HG02610 (cell line): ENCODE measurements around the gene BARHL2.

Source experiments
- ATAC-seq: cut with Tn5 transposase; IDR thresholded peaks from one replicate; pipeline ENCODE4 v1.9.1; 2021; ENCODE audit warnings: mild to moderate bottlenecking, moderate library complexity; ENCODE audit not compliant: unreplicated experiment

BARHL2 gene

GRCh38 chr1:90716552-90717355 is at the start of gene BARHL2:
Gene BARHL2 (minus strand): TSS chr1:90717302. CDS start chr1:90717195, 107 bp downstream.
- no peak for ATAC-seq

- no peak for ATAC-seq
Observed at GRCh38 chr1:90763930-90764329, 46.8 kb upstream of the BARHL2 start.

- no peak for ATAC-seq
Observed at GRCh38 chr1:90763506-90763905, 46.4 kb upstream of the BARHL2 start.

GRCh38 chr1:90761781-90762589 is 44.9 kb upstream of the BARHL2 start:
- no peak for ATAC-seq

GRCh38 chr1:90761156-90761555 is 44.1 kb upstream of the BARHL2 start:
- no peak for ATAC-seq

GRCh38 chr1:90753556-90753955 is 36.5 kb upstream of the BARHL2 start:
- no peak for ATAC-seq

- no peak for ATAC-seq
Observed at GRCh38 chr1:90748668-90749067, 31.6 kb upstream of the BARHL2 start.

- ATAC-seq = no peak
Observed at GRCh38 chr1:90746857-90747256, 29.8 kb upstream of the BARHL2 start.

GRCh38 chr1:90745972-90746371 is 28.9 kb upstream of the BARHL2 start:
- no peak for ATAC-seq

- ATAC-seq = no peak
Observed at GRCh38 chr1:90732136-90732535, 15.0 kb upstream of the BARHL2 start.

- no peak for ATAC-seq
Observed at GRCh38 chr1:90731382-90732050, 14.4 kb upstream of the BARHL2 start.

GRCh38 chr1:90730243-90731022 is 13.3 kb upstream of the BARHL2 start:
- ATAC-seq = no peak

GRCh38 chr1:90729504-90730242 is 12.6 kb upstream of the BARHL2 start:
- no peak for ATAC-seq

- ATAC-seq = no peak
Observed at GRCh38 chr1:90728502-90729287, 11.6 kb upstream of the BARHL2 start.

GRCh38 chr1:90727917-90728501 is 10.9 kb upstream of the BARHL2 start:
- ATAC-seq = no peak

- ATAC-seq = no peak
Observed at GRCh38 chr1:90726986-90727480, 9.9 kb upstream of the BARHL2 start.

- ATAC-seq = no peak
Observed at GRCh38 chr1:90726425-90726985, 9.4 kb upstream of the BARHL2 start.

- no peak for ATAC-seq
Observed at GRCh38 chr1:90725657-90726424, 8.7 kb upstream of the BARHL2 start.
